BE2C (cell line): ENCODE measurements around the gene ERV3-1.
A peak's percentile ranks its signal among the peaks of the same experiment; 100 is the strongest.
"Not testable (repeated sequence)": the region's sequence is repeated elsewhere in the genome, so short reads cannot be mapped to it uniquely, and the experiment has no call there.

Experiments
- DNase-seq: peaks from one replicate; pipeline ENCODE4 v3.0.0-alpha.2; 2020
- H3K27me3 ChIP-seq: fragments of 250-450 bp; sonication (Bioruptor Pico); 2 replicates; pipeline ENCODE4 v1.5.1; 2020; ENCODE audit warnings: mild to moderate bottlenecking
- H3K36me3 ChIP-seq: fragments of 250-450 bp; sonication (Bioruptor Pico); 2 replicates; pipeline ENCODE4 v1.5.1; 2020; ENCODE audit warnings: mild to moderate bottlenecking
- H3K4me1 ChIP-seq: fragments of 250-450 bp; sonication (Bioruptor Pico); 2 replicates; pipeline ENCODE4 v1.5.1; 2020
- H3K4me3 ChIP-seq: 2 replicates; pipeline ENCODE4 v1.5.1; 2011; ENCODE audit warnings: low read depth, low read length
- H3K9me3 ChIP-seq: fragments of 250-450 bp; sonication (Bioruptor Pico); 2 replicates; pipeline ENCODE4 v1.5.1; 2020
- TF ChIP-seq, protein P1 (sequence below): IDR thresholded peaks from 2 replicates; pipeline ENCODE4 v1.5.1; 2012; ENCODE audit warnings: mild to moderate bottlenecking, low read depth, low read length

Gene ERV3-1

DNA sequence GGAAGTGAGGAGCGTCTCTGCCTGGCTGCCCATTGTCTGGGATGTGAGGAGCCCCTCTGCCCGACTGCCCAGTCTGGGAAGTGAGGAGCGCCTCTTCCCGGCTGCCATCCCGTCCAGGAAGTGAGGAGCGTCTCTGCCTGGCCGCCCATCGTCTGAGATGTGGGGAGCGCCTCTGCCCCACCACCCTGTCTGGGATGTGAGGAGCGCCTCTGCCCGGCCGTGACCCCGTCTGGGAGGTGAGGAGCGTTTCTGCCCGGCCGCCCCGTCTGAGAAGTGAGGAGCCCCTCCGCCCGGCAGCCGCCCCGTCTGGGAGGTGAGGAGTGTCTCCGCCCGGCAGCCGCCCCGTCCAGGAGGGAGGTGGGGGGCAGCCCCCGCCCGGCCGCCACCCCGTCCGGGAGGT, 26.9 kb upstream of the ERV3-1 start:
- H3K9me3 ChIP-seq, H3K27me3 ChIP-seq, H3K4me3 ChIP-seq, H3K4me1 ChIP-seq, DNase-seq, H3K36me3 ChIP-seq: not testable (repeated sequence)

DNA sequence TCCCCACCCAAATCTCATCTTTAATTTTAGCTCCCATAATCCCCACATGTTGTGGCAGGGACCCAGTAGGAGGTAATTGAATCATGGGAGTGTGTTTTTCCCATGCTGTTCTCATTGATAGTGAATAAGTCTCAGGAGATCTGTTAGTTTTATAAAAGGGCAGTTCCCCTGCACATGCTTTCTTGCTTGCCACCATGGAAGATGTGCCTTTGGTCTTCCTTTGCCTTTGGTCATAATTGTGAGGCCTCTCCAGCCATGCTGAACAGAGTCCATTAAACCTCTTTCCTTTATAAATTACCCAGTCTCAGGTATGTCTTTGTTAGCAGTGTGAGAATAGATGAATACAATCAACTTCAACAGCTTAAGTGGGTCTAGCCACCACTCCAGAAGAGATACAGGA, 18.5 kb upstream of the ERV3-1 start:
- not testable (repeated sequence) for H3K27me3 ChIP-seq, H3K9me3 ChIP-seq, H3K4me3 ChIP-seq, DNase-seq, H3K36me3 ChIP-seq, H3K4me1 ChIP-seq

DNA sequence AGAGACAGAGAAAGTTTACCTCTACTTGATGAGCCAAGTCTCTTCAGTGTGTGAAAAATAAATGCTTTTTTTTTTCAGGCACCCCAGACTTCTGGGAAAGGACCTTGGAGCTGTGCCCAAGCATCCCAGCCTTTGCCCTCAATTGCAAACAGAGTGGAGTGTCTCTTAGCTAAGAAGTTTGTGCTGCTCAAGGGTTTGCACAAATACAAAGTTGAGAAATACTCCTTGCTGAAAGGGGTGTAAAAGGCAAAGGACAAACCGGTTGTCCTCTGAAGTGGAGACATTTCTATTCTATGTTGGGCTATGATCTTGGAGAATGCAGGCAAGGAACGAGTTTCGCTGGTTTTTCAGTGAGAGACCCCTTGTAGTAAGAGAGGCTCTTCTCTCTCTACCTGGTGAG, 14.5 kb upstream of the ERV3-1 start:
- not testable (repeated sequence) for DNase-seq, H3K4me3 ChIP-seq, H3K4me1 ChIP-seq, H3K27me3 ChIP-seq, H3K36me3 ChIP-seq, H3K9me3 ChIP-seq

DNA sequence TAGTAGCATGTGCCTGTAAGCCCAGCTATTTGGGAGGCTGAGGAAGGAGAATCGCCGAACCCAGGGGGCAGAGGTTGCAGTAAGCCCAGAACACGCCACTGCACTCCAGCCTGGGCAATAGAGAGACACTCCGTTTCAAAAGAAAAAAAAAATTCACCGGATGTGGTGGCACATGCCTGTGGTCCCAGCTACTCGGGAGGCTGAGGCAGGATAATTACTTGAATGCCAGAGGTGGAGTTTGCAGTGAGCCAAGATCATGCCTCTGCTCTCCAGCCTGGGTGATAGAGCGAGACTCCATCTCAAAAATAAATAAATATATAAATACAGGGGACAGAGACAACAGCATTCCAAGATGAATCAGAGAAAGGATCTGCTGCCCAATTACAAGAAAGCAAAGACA, 3.4 kb upstream of the ERV3-1 start:
- not testable (repeated sequence) for H3K4me3 ChIP-seq, DNase-seq, H3K27me3 ChIP-seq, H3K36me3 ChIP-seq, H3K9me3 ChIP-seq, H3K4me1 ChIP-seq

DNA sequence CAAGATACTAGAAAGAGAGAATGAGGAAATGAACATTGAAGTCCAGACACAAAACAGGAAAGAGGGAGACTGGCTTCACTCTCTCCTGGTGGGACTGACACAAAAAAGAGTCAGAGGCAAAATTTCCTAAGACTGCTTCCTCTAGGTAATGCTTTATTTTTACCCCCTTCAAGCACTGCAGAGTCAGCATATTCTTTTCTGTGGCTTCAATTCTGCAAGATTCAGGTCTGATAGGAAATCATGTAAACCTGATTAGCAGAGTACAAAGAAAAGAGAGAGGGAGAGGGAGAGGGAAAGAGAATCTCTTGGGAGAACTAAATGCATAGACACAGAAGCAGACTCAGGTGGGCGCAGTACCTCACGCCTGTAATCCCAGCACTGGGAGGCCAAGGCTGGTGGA, 2.9 kb upstream of the ERV3-1 start:
- not testable (repeated sequence) for H3K4me3 ChIP-seq, DNase-seq, H3K4me1 ChIP-seq, H3K36me3 ChIP-seq, H3K9me3 ChIP-seq, H3K27me3 ChIP-seq

DNA sequence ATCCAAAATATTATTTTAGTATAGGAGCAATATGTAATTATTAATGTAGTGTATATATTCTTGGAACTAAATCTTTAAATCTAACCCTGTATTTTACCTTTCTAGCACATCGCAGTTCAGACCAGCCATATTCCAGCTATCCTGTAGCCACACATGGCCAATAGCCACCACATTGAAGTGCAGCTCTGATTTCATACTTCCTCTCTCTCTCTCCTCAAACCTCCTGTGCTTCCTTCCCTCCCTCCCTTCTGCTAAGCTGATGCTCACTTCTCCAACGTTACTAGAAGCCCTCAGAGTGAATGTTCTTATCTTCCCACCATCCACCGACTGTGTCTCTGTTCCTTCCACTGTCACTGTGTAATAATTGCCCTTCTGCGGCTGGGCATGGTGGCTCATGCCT, 549 bp upstream of the ERV3-1 start:
- peak overlapping the region; percentile 82; the same call in 1 of the 2 replicates for H3K4me3 ChIP-seq
- not testable (repeated sequence) for DNase-seq

DNA sequence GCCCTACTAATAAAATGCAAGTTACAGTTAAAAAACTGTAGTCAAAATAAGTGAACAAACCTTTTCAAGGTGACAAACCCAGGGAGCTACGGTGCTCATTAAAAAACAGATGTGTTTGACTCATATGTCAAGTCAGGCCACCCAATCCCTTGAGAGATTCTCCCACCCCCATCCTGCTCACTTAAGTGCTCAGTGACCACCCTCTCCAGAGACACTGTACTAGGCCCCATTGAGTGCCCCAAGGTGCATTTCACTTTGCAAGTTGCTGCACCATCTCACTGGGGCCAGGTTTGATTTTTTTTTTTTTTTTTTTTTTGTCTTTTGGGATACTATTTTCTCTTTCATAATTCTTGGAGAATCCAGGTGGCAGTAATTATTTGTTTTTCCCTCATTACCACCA, 1.9 kb downstream of the ERV3-1 start:
- no peaks in the 10 kb centered on the region for H3K27me3 ChIP-seq
- H3K4me1 ChIP-seq, result no peaks in the 10 kb centered on the region
- no peak overlapping the region for H3K4me3 ChIP-seq
- H3K36me3 ChIP-seq, result no peaks in the 10 kb centered on the region
- TF ChIP-seq, protein P1, sequence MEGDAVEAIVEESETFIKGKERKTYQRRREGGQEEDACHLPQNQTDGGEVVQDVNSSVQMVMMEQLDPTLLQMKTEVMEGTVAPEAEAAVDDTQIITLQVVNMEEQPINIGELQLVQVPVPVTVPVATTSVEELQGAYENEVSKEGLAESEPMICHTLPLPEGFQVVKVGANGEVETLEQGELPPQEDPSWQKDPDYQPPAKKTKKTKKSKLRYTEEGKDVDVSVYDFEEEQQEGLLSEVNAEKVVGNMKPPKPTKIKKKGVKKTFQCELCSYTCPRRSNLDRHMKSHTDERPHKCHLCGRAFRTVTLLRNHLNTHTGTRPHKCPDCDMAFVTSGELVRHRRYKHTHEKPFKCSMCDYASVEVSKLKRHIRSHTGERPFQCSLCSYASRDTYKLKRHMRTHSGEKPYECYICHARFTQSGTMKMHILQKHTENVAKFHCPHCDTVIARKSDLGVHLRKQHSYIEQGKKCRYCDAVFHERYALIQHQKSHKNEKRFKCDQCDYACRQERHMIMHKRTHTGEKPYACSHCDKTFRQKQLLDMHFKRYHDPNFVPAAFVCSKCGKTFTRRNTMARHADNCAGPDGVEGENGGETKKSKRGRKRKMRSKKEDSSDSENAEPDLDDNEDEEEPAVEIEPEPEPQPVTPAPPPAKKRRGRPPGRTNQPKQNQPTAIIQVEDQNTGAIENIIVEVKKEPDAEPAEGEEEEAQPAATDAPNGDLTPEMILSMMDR, result no peak
- no peaks in the 10 kb centered on the region for H3K9me3 ChIP-seq
- DNase-seq, result no peak

More for the DNA sequence above, 549 bp upstream of the ERV3-1 start:
- not testable (repeated sequence) for H3K27me3 ChIP-seq, H3K4me1 ChIP-seq, H3K36me3 ChIP-seq, H3K9me3 ChIP-seq

DNA sequence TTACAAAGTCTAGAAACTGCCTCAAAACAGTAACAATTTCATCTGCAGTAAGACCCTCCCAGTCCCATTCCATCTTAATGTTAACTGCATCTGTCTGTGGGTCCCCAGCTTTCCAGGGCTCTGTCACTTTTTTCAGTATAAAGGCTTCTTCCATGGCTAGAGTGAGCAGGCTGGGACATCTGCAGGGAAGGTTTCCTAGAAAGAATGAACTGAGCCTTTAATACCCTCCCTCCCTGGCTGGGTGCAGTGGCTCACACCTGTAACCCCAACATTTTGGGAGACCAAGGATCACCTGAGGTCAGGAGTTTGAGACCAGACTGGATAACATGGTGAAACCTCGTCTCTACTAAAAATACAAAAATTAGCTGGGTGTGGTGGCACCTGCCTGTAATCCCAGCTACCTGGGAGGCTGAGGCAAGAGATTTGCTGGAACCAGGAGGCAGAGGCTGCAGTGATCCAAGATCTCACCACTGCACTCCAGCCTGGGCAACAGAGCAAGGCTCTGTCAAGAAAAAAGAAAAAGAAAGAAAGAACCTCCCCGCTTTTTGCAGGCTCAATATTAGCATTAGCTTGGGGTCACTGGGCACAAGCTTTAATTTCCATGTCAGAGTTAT, 3.4 kb downstream of the ERV3-1 start:
- Histone ChIP-seq H3K9me3 (no peaks in the 10 kb centered on the region), H3K4me3 (no peak overlapping the region), H3K27me3 (no peaks in the 10 kb centered on the region), H3K4me1 (no peaks in the 10 kb centered on the region), H3K36me3 (no peaks in the 10 kb centered on the region)
- TF ChIP-seq, protein P1, result no peak
- DNase-seq, result no peak

DNA sequence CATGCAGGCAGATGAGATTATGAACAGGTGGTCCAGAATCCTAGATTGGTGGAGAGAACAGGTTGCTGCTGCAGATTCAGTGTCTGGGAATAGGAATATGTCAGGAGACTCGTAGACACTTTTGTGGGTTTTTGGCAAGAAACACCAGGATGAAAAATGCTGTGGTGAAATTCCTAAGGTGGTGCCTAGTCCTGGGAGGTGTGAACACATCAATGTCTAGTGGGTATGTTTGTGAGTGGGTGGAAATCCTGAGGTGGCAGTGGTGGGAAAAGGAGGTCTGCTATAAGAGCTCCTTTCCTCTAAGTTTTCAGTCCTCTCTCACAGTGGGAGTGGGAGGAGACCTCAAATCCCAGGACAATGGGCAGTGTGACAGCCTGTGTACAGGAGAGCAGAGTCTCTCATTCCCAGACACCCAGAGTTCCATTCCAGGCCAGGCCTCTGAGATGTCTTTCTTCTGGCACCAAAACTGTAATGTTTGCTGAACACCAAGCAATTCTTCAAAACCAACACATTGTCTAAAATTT, 5.1 kb downstream of the ERV3-1 start:
- DNase-seq, result no peak
- TF ChIP-seq, protein P1, result no peak
- H3K4me3 ChIP-seq, result no peak overlapping the region
- H3K4me1 ChIP-seq, result no peaks in the 10 kb centered on the region
- no peaks in the 10 kb centered on the region for H3K9me3 ChIP-seq
- H3K27me3 ChIP-seq, result no peaks in the 10 kb centered on the region
- H3K36me3 ChIP-seq, result no peaks in the 10 kb centered on the region
